HG02763 (cell line): ENCODE data around the gene DMD.

Experiments
- ATAC-seq: cut with Tn5 transposase; IDR thresholded peaks from one replicate; pipeline ENCODE4 v1.9.1; 2021; ENCODE audit warnings: mild to moderate bottlenecking, moderate library complexity; ENCODE audit not compliant: unreplicated experiment

Gene DMD

DNA sequence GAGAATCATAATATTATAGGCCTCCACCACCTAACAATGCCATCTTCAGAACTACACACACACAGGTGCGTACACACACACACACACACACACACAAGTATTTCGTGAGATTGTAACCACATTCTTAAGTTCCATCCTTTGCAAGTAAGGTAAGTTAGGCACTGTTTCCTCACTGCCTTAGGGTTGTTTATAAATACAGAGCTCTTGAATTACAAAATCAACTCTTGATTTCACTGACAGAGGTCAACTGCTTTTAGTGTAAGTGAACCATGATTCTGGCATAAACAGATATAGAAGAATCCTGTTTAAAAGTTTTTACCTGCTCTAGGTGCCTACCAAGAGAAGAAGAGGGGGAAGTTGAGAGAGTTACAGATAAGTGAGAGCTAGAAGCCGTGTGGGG lies 166.1 kb downstream of the DMD start:
- no peak for ATAC-seq

DNA sequence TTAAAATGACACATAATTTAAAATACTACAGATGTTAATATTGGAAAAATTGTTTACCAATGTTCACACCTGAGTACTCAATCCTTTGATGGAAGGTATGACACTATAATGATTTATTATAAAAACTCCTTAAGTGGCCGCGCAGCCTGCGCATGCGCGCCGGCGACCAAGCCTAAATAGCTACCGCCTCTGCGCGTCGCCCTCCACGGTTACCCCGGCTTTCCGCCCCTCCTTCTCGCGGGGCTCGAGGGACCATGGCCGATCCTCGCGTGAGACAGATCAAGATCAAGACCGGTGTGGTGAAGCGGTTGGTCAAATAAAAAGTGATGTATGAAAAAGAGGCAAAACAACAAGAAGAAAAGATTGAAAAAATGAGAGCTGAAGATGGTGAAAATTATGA lies 170.2 kb downstream of the DMD start:
- ATAC-seq = no peak

DNA sequence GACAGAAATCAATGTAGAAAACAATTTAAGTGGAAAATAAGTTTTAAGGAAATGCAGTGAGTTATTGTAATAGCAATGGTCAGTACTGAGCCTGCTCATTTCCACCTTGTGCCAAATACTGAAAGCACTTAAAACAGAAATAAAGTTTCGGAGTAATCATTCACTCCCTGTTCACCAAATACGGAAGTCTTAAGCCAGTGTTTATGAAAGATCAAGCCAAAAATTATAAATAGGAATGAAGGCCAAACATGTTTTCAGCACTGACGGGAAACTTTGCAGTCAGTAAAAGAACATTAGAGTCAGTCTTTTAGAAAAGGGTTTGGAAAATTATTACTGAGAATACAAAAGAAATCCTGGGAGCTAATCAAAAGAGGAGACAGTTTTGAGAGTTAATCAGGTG lies 178.6 kb downstream of the DMD start:
- no peak for ATAC-seq

DNA sequence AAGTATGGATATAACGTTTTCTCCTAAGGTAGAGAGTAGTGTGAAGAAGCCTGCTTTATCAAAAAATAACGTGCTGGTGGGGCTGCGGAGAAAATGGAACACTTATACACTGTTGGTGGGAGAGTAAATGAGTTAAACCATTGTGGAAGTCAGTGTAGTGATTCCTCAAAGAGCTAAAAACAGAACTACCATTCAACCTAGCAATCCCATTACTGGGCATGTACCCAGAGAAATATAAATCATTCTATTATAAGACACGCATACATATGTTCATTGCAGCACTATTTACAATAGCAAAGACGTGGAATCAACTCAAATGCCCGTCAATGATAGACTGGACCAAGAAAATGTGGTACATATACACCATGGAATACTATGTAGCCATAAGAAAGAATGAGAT lies 196.4 kb downstream of the DMD start:
- ATAC-seq = no peak

DNA sequence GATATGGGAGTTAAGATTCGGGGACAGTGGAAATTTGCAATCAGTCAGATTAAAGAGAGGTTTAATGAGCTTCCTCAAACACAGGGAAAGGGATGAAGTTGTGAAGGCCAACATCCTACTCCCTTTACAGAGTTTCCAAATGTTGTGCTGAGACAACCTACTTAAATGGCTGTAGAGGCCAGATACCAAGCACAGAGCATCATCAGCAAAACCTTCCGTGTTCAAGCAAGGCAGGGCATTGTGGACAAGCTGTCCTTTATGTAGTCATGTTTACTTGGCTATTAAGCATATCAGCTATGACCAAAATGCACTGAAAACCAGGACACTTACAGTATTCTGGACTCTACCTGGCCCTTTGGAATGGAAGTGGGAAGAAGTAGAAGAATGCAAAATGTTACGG lies 197.3 kb downstream of the DMD start:
- no peak for ATAC-seq

DNA sequence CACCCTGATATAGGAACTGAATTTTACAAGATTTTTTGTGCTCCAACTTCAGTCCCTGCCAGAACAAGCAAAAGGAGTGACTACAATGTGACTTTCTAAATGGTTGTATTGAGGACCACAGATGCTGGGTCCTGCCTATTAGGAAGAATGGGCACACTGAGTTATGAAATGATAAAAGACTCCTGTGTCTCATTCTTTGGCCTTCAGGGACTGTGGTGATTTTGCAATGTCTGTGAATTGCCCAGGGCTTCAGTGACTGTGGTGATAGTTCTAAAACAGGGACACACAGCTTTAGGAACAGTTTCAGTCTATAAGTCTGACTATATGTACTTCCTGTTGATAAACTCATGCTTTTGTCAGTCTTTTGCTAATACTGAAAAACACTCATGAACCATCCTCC lies 210.2 kb downstream of the DMD start:
- no peak for ATAC-seq

DNA sequence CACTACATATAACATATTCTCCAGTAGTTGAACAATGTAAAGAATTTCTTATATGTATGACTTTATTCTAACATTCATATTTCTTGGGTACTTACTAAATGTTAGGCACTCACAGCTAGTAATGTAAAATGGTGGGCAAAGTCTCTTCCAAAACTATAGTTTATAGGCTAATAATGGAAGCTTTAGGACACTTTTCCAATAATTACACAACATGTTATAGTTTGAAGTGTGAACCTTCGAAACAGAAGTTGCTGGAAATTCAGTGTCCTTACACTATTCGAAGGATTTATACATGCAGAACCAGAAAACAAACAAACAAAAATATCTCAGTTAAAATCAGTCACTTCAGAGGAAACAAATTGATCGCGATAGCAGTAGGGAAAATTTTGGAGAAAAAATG lies 212.6 kb downstream of the DMD start:
- no peak for ATAC-seq

DNA sequence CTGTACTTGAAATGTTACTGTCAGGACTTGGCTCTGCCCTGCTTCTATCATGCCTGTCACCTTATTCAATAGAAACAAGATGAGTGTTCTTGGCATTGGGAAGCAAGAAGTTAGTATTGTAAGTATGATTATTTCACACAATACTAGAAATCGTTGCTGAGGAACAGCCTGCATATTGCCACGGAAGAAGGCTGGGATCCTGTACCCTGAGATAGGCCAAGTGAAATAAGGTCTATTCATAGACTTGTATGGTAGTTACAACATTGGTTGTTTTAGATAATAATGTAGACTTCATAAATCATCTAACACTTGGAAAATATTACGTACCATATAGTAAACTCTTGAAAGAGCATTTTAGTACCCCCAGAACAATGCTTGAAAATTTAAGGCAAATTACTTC lies 215.9 kb downstream of the DMD start:
- no peak for ATAC-seq

DNA sequence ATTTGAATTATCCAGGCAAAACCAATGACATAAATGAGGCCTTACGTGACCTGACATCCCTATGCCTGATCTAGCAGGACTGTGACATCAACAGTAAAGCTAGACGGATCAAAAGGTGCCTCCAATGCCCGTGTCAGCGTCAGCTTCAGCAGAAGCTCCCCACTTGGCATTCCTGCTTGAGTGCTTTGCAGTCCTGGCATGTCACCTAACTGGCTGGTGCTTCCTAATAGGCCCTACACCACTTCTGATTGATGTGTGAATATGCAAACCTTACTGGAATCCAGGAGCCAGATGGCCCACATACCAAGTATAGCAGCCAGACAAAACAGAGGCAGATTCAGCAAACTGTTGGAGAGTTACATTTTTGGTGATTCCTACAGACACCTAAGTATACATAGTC lies 224.2 kb downstream of the DMD start:
- ATAC-seq = no peak

DNA sequence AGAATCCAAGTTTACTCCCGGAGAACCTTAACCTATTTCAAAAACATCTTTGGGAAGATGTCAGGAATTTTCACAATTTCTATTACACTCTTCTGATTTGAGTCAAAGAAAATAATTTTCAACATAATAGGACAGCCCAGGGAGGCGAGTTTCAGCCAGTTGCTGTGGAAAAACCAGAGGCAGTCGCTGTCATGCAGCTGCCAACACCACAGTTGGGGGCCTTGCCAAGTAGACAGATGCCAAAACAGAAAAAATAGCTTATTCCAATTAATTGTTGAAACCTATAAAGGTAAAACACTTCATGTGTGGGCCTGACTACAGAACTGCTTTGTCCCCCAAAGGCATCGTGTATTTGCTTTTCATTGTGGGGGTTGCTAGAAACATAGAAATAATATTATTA lies 225.8 kb downstream of the DMD start:
- no peak for ATAC-seq

DNA sequence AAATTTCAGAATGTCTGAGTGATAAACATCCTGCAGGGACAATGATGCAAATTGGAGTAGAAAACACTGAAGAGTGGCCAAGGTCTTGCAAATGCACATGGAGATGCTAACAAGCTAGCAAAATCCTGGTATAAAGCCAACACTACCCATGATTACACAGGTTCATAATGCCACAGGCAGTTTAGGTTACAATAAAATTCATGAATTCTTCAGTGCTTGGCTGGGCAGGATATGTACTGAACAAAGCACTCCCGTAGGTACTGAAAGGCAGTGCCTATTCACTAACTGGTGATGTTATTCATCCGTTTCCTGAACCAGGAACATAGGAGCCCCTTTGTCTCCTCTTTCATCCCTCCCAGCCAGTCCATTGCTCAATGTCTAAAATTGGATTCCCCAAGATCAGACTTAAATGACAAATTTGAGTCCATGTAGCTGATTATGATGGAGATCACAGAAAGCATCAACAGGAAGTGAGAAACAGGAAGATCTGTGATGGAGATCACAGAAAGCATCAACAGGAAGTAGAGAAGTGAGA lies 244.5 kb downstream of the DMD start:
- no peak for ATAC-seq

DNA sequence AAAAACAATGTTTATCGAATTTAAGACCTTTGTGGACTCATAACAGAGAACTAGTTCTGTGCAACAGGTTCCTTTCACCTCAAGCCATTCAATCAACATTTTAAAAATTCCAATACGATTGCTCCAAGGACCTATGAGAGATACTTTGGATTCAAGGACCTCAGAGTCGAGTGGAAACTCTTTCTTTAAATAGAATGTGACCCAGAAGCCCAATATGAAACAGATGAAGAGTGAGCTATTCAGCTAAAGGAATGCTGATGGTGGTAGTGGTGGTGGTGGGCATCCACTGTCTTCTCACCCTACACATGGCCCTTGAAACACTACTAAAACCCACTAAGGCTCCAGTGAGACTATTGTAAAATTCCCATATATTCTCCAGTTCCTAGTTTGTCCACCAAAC lies 257.2 kb downstream of the DMD start:
- no peak for ATAC-seq

DNA sequence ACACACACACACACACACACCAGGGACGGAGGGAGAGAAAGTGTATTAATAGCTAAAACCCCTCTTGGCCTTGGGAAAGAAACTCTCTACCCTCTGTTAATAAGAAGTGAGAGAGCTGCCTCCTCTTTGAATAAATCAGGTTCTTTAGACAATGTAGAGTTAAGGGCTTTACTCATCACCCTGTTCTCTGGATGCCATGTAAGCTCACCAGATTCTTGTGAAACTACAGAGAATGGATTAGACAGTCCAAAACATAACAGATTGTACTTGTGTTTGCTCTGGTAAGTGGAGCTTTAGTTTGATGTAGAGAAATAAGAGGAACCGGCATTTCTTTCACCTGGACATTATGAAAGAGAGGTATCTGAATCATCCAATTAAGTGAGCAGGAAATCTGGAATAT lies 263.2 kb downstream of the DMD start:
- ATAC-seq = no peak

DNA sequence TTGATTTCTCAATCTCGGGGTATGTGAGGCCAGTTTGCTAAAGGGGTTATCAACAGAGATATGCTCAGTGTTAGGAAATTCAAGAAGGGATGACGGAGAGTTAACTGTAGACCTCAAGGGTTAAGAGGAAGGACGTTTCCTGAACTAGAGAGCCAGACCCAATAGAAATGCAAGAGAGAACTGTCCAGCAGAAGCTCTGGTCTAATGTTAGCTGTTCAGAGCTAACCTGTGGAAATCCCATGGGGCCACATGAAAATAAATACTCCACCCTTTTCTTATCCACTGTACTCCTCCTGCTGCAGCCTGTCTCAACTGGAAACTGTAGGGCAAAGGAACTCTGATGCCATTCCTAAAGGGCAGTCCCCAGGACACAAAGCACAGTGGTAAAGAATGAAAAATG lies 274.3 kb downstream of the DMD start:
- ATAC-seq = no peak

DNA sequence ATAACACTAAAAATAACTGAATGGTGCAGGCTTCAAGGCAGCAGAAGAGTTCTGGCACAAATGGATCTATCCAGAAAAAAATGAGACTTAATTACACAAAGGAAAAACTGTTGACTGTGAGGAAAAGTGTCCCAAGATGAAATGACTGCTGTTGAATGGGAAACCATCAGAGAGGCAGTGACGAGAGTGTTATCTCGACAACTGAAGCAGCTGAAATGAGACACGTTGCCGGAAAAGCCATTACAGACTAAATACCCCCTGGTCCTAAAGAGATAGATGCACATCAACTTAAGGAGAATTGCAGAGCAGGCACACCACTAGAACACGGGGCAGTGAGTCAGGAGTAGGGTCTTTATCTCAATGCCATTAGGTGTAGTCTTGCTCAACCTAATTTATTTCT lies 277.8 kb downstream of the DMD start:
- no peak for ATAC-seq

DNA sequence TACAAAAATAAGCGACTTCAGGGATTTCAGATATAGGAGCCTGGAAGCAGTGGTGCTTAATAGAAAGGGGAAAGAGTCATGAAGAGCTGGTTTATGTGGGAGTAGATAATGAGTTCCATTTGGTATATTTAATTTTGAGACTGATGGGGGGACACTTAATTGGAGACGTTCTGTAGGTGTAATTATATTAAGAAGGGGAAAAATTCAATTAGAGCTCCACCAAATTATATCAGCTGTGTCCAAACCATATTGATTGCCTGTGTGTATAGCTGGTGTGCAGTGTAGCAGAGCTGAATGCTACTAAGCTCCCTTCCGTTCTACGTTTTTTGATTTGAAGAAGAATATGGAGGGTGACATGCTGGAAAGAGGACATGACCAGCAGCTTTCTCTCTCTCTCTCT lies 282.3 kb downstream of the DMD start:
- no peak for ATAC-seq

DNA sequence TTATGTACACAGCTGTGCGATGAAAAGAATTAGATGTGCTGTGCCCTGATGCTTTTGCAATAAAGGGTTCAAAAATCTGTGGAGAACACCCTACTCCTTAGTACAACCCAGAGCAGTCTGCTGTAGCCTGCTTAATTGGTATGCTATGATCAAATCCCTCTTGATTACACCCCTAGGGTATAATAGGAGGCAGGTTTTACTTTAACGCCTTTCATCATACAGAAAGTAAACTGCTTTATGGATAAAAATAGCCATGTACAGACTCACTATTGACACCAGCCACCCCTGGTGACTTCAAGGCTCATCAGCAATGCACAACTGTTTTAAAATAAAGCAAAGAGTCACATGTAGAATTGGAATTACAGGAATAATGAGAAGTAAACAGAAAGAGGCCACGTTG lies 315.3 kb downstream of the DMD start:
- ATAC-seq = no peak

DNA sequence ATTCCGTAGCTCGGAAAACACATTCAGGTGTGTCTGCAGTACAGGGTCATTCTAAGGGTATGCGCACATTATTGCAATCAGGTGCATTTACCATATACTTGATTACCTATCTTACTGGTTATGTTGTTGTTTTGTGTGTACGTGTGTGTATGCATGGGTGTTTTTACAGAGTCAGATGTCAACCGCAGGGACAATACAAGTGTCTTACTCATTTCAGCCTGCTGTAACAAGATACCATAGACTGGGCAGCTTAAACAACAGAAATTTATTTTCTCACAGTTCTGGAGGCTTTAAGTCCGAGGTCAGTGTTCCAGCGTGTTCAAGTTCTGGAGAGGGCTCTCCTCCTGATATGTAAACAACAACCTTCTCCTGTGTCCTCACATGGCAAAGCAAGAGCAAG lies 316.7 kb downstream of the DMD start:
- ATAC-seq = no peak

DNA sequence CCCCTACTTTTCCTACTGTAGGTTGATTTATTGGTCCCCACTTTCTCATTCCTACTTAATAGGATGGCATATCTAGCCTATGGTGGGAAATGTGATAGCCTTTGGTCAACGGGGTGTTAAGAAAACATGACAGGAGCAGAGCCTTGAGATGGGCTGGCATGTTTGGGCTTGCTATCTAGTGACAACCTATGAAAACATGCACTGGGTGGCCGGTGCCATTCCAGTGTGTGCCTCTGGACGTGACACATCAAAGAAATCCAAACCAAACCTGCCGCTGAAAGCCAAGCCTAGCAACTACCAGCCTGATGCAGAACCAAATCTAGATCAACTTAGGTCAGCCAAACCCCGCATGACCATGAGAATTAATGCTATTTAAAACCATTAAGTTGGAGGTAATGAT lies 317.6 kb downstream of the DMD start:
- ATAC-seq = no peak

DNA sequence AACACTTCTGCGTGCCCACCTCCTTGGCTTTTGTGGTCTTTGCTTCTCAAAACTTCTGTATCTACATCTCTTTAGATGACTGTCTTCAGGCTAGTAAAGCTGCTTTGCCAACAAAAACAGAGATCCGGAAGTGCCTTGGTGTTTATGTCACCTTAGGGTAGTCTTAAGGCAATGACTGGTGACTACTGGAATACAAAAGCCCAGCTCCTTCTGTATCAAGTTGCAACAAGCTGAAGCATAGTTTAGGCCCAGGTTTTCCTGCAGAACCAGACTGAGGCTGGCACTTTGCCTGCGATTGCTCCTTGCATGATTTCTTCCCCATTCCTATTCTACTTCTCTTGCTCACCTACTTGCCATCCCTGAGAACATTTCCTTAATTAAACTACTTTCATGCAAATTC lies 333.8 kb downstream of the DMD start:
- no peak for ATAC-seq

DNA sequence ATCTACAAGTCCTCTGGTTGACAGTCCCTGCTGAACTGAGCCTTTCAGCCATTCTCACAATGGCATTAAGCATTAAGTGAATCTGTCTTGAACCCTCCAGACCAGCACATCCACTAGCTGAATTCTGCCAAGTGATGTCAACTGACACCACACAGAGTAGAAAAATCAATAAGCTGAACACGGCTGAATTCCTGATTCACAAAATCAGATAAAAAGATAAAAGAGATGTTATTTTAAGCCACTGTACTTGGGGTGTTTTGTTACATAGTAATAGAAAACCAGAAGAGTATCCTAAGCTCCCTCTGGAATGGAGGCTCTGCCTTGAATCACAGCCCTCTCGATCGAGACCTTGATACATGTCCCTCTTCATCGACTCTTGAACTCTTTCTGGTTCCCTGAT lies 336.5 kb downstream of the DMD start:
- no peak for ATAC-seq

DNA sequence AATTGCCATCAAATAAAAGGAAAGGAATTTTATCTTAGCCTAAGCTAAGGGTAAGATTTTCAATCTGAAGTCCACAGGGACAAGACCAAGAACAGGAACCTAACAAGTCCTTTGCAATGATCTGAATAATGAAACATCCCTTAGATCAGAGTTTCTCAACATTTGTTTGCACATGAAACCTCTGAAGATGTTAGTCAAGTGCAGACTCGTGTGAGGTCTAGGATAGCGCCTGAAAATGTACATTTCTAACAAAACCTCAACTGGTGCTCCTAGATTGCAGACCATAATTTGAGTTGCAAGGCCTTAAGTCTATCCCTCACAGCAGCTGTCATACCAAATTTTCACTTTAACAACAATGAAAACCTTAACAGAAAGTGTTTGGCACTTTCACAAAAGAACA lies 337.6 kb downstream of the DMD start:
- ATAC-seq = no peak

DNA sequence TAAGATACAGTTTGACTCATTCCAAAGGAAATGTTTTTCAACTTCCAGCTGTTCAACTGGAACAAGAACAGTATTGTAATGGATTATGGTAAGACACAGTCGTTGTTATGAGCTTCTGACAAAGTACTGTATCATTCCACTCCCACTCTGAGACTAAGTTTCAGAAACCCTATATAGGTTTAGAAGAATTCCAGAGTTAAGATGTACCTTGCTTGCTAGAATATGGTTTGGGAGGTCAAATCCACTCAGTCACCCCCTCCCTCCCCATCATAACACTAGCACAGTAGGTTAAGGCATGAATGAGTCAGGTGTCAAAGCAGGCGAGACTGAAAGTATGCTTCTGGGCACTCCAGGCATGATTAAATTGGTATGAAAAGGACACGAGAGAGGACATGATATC lies 339.7 kb downstream of the DMD start:
- ATAC-seq = no peak

DNA sequence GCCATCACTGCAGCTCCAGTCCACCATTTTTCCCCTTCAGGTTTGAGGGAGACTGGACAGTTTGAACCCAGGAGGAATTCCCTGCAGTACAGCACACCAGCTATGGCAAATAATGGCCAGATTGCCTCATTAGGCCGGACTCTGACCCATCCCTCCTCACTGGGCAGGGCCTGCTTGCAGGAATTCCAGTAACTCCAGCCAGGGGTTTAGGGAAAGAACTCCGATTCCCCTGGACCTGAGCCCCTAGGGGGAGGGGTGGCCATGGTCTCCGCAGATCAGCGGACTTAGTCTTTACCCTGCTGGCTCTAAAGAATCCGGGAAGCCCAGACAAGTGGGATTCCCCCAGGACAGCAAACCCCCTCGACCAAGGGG lies 342.8 kb downstream of the DMD start:
- no peak for ATAC-seq
